OCI-LY1 (cell line): ENCODE data around the gene VSIR.

Source experiments
- H2AFZ ChIP-seq: fragments of 200-600 bp; sonication (generic), shearing (Covaris generic); 2 replicates; pipeline ENCODE4 v1.6.0; 2014; ENCODE audit warnings: antibody characterized with exemption, mild to moderate bottlenecking, low read length
- H3F3A ChIP-seq: fragments of 200-600 bp; sonication (generic), shearing (Covaris generic); 2 replicates; pipeline ENCODE4 v1.6.0; 2014; ENCODE audit warnings: mild to moderate bottlenecking, antibody characterized with exemption, low read length, moderate library complexity; ENCODE audit not compliant: insufficient read depth
- H3K27ac ChIP-seq: fragments of 200-600 bp; sonication (generic); 2 replicates; pipeline ENCODE4 v1.5.1; 2014; ENCODE audit warnings: low read length, mixed run types, mild to moderate bottlenecking, low read depth; ENCODE audit not compliant: poor library complexity, severe bottlenecking
- H3K27me3 ChIP-seq: fragments of 200-600 bp; sonication (generic); 2 replicates; pipeline ENCODE4 v1.6.0; 2014; ENCODE audit warnings: antibody characterized with exemption, mild to moderate bottlenecking, low read length, moderate library complexity; ENCODE audit not compliant: insufficient read depth
- H3K36me3 ChIP-seq: fragments of 200-600 bp; sonication (generic); 2 replicates; pipeline ENCODE4 v1.6.1; 2014; ENCODE audit warnings: mild to moderate bottlenecking, antibody characterized with exemption, low read length, moderate library complexity, mixed read lengths; ENCODE audit not compliant: insufficient read depth
- H3K4me1 ChIP-seq: fragments of 200-600 bp; sonication (generic); 2 replicates; pipeline ENCODE4 v1.5.1; 2014; ENCODE audit warnings: mild to moderate bottlenecking, low read length, moderate library complexity; ENCODE audit not compliant: insufficient read depth, severe bottlenecking
- H3K4me2 ChIP-seq: fragments of 200-600 bp; sonication (generic), shearing (Covaris generic); 2 replicates; pipeline ENCODE4 v1.6.1; 2014; ENCODE audit warnings: low read length
- H3K4me3 ChIP-seq: fragments of 200-600 bp; sonication (generic); 2 replicates; pipeline ENCODE4 v1.5.1; 2014; ENCODE audit warnings: low read length, low read depth, mild to moderate bottlenecking, mixed read lengths; ENCODE audit not compliant: poor library complexity, severe bottlenecking
- H3K79me2 ChIP-seq: fragments of 200-600 bp; shearing (Covaris generic); 2 replicates; pipeline ENCODE4 v1.6.1; 2016; ENCODE audit warnings: mixed run types, low read length, mixed read lengths; ENCODE audit not compliant: insufficient read depth
- H3K9ac ChIP-seq: fragments of 200-600 bp; sonication (generic), shearing (Covaris generic); 2 replicates; pipeline ENCODE4 v1.6.1; 2014; ENCODE audit warnings: mild to moderate bottlenecking, low read length, mixed read lengths
- H3K9me2 ChIP-seq: fragments of 200-600 bp; sonication (generic), shearing (Covaris generic); 2 replicates; pipeline ENCODE4 v1.6.1; 2014; ENCODE audit warnings: low read depth, mild to moderate bottlenecking, low read length, mixed read lengths
- H3K9me3 ChIP-seq: fragments of 200-600 bp; shearing (Covaris generic); 2 replicates; pipeline ENCODE4 v1.6.1; 2014; ENCODE audit warnings: low read length, mixed read lengths
- H4K20me1 ChIP-seq: fragments of 200-600 bp; sonication (generic), shearing (Covaris generic); 2 replicates; pipeline ENCODE4 v1.6.0; 2016; ENCODE audit warnings: mild to moderate bottlenecking, low read length; ENCODE audit not compliant: insufficient read depth
- CTCF ChIP-seq: fragments of 200-600 bp; sonication (generic), shearing (Covaris generic); IDR thresholded peaks from 2 replicates; pipeline ENCODE4 v1.5.1; 2017; ENCODE audit warnings: mild to moderate bottlenecking, antibody characterized with exemption, low read length, moderate library complexity, mixed read lengths
- EZH2 ChIP-seq: fragments of 200-600 bp; sonication (generic), shearing (Covaris generic); IDR thresholded peaks from 2 replicates; pipeline ENCODE4 v1.8.0; 2017; ENCODE audit warnings: borderline replicate concordance, mixed run types, mild to moderate bottlenecking, antibody characterized with exemption, low read length, moderate library complexity, mixed read lengths

VSIR gene

DNA sequence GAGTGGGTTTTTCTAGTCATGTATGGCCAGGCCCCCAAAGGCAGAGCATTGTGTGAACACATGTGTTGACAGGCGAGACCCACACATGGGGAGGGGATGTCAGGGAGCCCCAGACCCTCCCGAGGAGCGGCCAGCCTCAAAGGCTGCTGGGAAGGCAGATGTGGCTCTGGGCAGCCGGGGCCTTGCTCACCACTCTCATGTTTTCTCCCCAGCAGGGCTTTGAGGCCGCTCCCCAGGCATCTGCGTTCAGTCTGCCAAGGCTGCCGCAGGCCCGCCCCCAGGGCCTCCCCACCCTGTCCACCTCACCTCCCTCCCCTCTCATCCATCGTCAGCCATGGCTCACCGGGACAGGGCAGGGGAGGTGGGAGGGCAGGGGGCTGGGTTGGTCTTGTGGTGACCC lies 16.6 kb upstream of the VSIR start:
- H3K4me1 ChIP-seq: no peaks in the 10 kb centered on the region
- no peaks in the 10 kb centered on the region for H3K36me3 ChIP-seq
- H4K20me1 ChIP-seq: no peaks in the 10 kb centered on the region
- no peak overlapping the region for H3K4me2 ChIP-seq
- H3K4me3 ChIP-seq: no peak overlapping the region
- no peaks in the 10 kb centered on the region for H3K9me3 ChIP-seq
- H3F3A ChIP-seq: no peaks in the 10 kb centered on the region
- no peak overlapping the region for H2AFZ ChIP-seq
- H3K9me2 ChIP-seq: no peaks in the 10 kb centered on the region
- no peaks in the 10 kb centered on the region for H3K79me2 ChIP-seq
- H3K27ac ChIP-seq: no peak overlapping the region
- peaks cover 9% of the 10 kb centered on the region; the same call in 1 of the 2 replicates for H3K27me3 ChIP-seq
- no peak overlapping the region for H3K9ac ChIP-seq
- TF ChIP-seq EZH2 (no peak), CTCF (no peak)

DNA sequence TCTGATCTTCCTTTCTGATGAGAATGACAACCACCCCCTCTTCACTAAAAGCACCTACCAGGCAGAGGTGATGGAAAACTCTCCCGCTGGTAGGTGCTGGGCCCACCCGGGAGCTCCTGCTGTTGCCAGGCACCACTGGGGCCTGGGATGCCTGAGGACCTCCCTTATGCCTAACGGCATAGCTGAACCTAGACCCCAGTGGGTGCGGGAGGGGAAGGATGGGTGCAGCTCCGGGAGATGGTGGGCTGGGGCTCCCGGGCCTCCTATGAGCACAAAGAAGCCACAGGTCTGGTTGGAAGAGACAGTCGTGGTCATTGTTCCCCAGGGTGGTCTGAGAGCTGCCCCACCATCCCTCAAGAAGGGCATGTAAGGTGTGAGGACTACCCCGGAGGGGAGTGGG lies 15.6 kb upstream of the VSIR start:
- Histone ChIP-seq H3K27ac (no peak overlapping the region), H4K20me1 (no peaks in the 10 kb centered on the region), H3K27me3 (peaks cover 9% of the 10 kb centered on the region; the same call in 1 of the 2 replicates), H3K9me3 (no peaks in the 10 kb centered on the region), H3K9me2 (no peaks in the 10 kb centered on the region), H3F3A (no peaks in the 10 kb centered on the region), H2AFZ (no peak overlapping the region), H3K36me3 (no peaks in the 10 kb centered on the region), H3K79me2 (no peaks in the 10 kb centered on the region), H3K9ac (no peak overlapping the region), H3K4me3 (no peak overlapping the region), H3K4me2 (no peak overlapping the region), H3K4me1 (no peaks in the 10 kb centered on the region)
- no peak for TF ChIP-seq CTCF
- TF ChIP-seq EZH2: no peak

- H3K27me3 ChIP-seq: peaks cover 6% of the 10 kb centered on the region
- TF ChIP-seq EZH2 (no peak), CTCF (no peak)
Observed at GRCh38 chr10:71784679-71785272, 11.5 kb upstream of the VSIR start.

More at GRCh38 chr10:71784679-71785272, 11.5 kb upstream of the VSIR start:
- Histone ChIP-seq H3K4me2 (no peak overlapping the region), H3K4me3 (no peak overlapping the region), H3K36me3 (no peaks in the 10 kb centered on the region), H3K27ac (no peak overlapping the region), H4K20me1 (no peaks in the 10 kb centered on the region), H3K4me1 (no peaks in the 10 kb centered on the region), H3F3A (no peaks in the 10 kb centered on the region), H3K9ac (no peak overlapping the region), H3K9me3 (no peaks in the 10 kb centered on the region), H3K9me2 (no peaks in the 10 kb centered on the region), H3K79me2 (no peaks in the 10 kb centered on the region), H2AFZ (no peak overlapping the region)
